Suprapubic skin (tissue), 4 donors: ENCODE results near the gene SETBP1.

Source experiments
- POLR2A ChIP-seq, 2 donors: fragments of 450-650 bp; IDR thresholded peaks; one replicate each; pipeline ENCODE4 v1.6.1; 2017; ENCODE audit warnings: antibody characterized with exemption in 2 of 2, mild to moderate bottlenecking in 2 of 2, moderate library complexity in 2 of 2
- POLR2AphosphoS5 ChIP-seq, 3 donors: sonication (generic); formaldehyde crosslinking; IDR thresholded peaks; one replicate each; pipeline ENCODE4 v1.6.1; 2017; ENCODE audit warnings: antibody characterized with exemption in 3 of 3

GRCh38 chr18:44871771-44872170 lies 191.1 kb downstream of the SETBP1 start:
- TF ChIP-seq POLR2A (IDR thresholded peaks at IDR 0.05) (no peak), POLR2AphosphoS5 (IDR thresholded peaks at IDR 0.05) (no peak)
